GM12872 (cell line): Measurements from ENCODE around the gene STX2.

Experiments
- CTCF ChIP-seq: IDR thresholded peaks from 3 replicates; pipeline ENCODE4 v1.5.1; 2011; ENCODE audit warnings: low read depth, mild to moderate bottlenecking, low read length, moderate library complexity; ENCODE audit not compliant: insufficient read depth

The STX2 gene

GRCh38 chr12:130800312-130800711 is 38.7 kb downstream of the STX2 start:
- no peak for TF ChIP-seq CTCF

GRCh38 chr12:130799051-130799450 is 40.0 kb downstream of the STX2 start:
- TF ChIP-seq CTCF: no peak

- TF ChIP-seq CTCF: no peak
Measured at GRCh38 chr12:130796985-130797686, 41.9 kb downstream of the STX2 start.

GRCh38 chr12:130795906-130796305 is 43.1 kb downstream of the STX2 start:
- TF ChIP-seq CTCF: no peak

GRCh38 chr12:130793554-130793849 is 45.5 kb downstream of the STX2 start:
- TF ChIP-seq CTCF: no peak

GRCh38 chr12:130792821-130793553 is 46.1 kb downstream of the STX2 start:
- TF ChIP-seq CTCF: no peak

GRCh38 chr12:130791629-130792028 is 47.4 kb downstream of the STX2 start:
- no peak for TF ChIP-seq CTCF
